GM23338 (cell line): ENCODE results near the gene ZNF761. TPM values are rescaled to one million over a fixed set of nuclear protein-coding genes. Genes with fewer than 3 reads are reported as not detected.

Experiments used
- CTCF ChIP-seq, 2 experiments: fragments of 200-600 bp in 1 of 2; sonication (generic) in 1 of 2; conservative IDR thresholded peaks; 2 replicates each; pipeline versions ENCODE4 v1.5.1 to v1.6.1; 2016 to 2017; ENCODE audit warnings: antibody characterized with exemption in 2 of 2, low read depth in 2 of 2, mild to moderate bottlenecking in 2 of 2, moderate library complexity in 1 of 2
- ETS1 ChIP-seq: IDR thresholded peaks from 2 replicates; pipeline ENCODE4 v1.6.1; 2016; ENCODE audit warnings: antibody characterized with exemption
- EZH2 ChIP-seq: fragments of 200-600 bp; sonication (generic); IDR thresholded peaks from one replicate; pipeline ENCODE4 v1.8.0; 2017; ENCODE audit warnings: antibody characterized with exemption, mild to moderate bottlenecking, low read depth; ENCODE audit not compliant: unreplicated experiment
- EZH2phosphoT487 ChIP-seq: fragments of 200-600 bp; sonication (generic); IDR thresholded peaks from one replicate; pipeline ENCODE4 v1.8.1; 2018; ENCODE audit warnings: antibody characterized with exemption; ENCODE audit not compliant: unreplicated experiment
- NANOG ChIP-seq: IDR thresholded peaks from 2 replicates; pipeline ENCODE4 v1.6.1; 2016; ENCODE audit warnings: antibody characterized with exemption, borderline replicate concordance
- POLR2AphosphoS5 ChIP-seq: IDR thresholded peaks from 2 replicates; pipeline ENCODE4 v1.6.1; 2016; ENCODE audit warnings: antibody characterized with exemption, low read depth
- STAT1 ChIP-seq: IDR thresholded peaks from one replicate; pipeline ENCODE4 v1.6.1; 2016; ENCODE audit warnings: antibody characterized with exemption; ENCODE audit not compliant: unreplicated experiment
- ZNF331 ChIP-seq: fragments of 250-450 bp; sonication (Bioruptor Pico); IDR thresholded peaks from 2 replicates; pipeline ENCODE4 v1.5.0; 2020; ENCODE audit warnings: low read depth, mild to moderate bottlenecking, moderate library complexity
- polyA plus RNA-seq: library from polyadenylated mRNA; unstranded; fragments of >200 nt; fragmentation: Nextera tagmentation; extraction: Ambion mirVana; gene quantifications from 2 replicates; pipeline ENCODE4 v1.2.1, GENCODE V29; 2016
- small RNA-seq: library from RNA; depleted of rRNA; stranded (forward); fragments of <200 nt; gene quantifications from one replicate; pipeline ENCODE3, GENCODE V24; 2014; ENCODE audit warnings: low replicate concordance
- total RNA-seq: library from RNA; depleted of rRNA; stranded (reverse); fragments of >200 nt; shearing (Covaris generic); gene quantifications from 2 replicates; pipeline ENCODE4 v1.2.3, GENCODE V29; 2014; rRNA removed

The ZNF761 gene
- total and polyA plus RNA-seq, 2 experiments from 2014 or later: 17.1 to 40.1 TPM

- no peak for TF ChIP-seq ETS1
- no peak for TF ChIP-seq STAT1
- TF ChIP-seq CTCF (conservative IDR thresholded peaks at IDR 0.05; ENCODE audit: low read depth in 2 of 2): no peak
- TF ChIP-seq POLR2AphosphoS5: no peak
- no peak for TF ChIP-seq ZNF331 (CRISPR knock-in tag)
- TF ChIP-seq NANOG: no peak
- no peak for TF ChIP-seq EZH2phosphoT487
- TF ChIP-seq EZH2: no peak
These were observed 74.9 kb downstream of the ZNF761 start (continued) for GRCh38 chr19:53506728-53507127.

Small RNA genes within 50 kb of the gene (small RNA-seq; reads per million reads assigned to genes)
- not detected for gene RPL39P36

Other genes with a start within 250 kb of the ZNF761 start
- 3.5 and 5.4 TPM in 2 replicates for gene ZNF665, start 238.6 kb upstream of the ZNF761 start, total RNA-seq
- 1.9 and 3.1 TPM in 2 replicates for gene ZNF665, start 238.6 kb upstream of the ZNF761 start, polyA plus RNA-seq
- gene ZNF677, start 177.1 kb upstream of the ZNF761 start, total RNA-seq: 57.2 and 60.5 TPM in 2 replicates
- gene ZNF677, start 177.1 kb upstream of the ZNF761 start, polyA plus RNA-seq: 68.1 and 74.8 TPM in 2 replicates
- not detected in 2 replicates for gene VN1R2, start 173.7 kb upstream of the ZNF761 start, total RNA-seq
- not detected in 2 replicates for gene VN1R2, start 173.7 kb upstream of the ZNF761 start, polyA plus RNA-seq
- not detected in 2 replicates for gene VN1R4, start 164.3 kb upstream of the ZNF761 start, total RNA-seq
- not detected in 2 replicates for gene VN1R4, start 164.3 kb upstream of the ZNF761 start, polyA plus RNA-seq
- 17.0 and 22.1 TPM in 2 replicates for gene ZNF845, start 98.2 kb upstream of the ZNF761 start, total RNA-seq
- 4.3 and 5.5 TPM in 2 replicates for gene ZNF845, start 98.2 kb upstream of the ZNF761 start, polyA plus RNA-seq
- gene ZNF525, start 66.3 kb upstream of the ZNF761 start, total RNA-seq: 74.0 and 99.8 TPM in 2 replicates
- 29.5 and 39.3 TPM in 2 replicates for gene ZNF525, start 66.3 kb upstream of the ZNF761 start, polyA plus RNA-seq
- gene ZNF765, start 36.8 kb upstream of the ZNF761 start, total RNA-seq: 30.0 and 33.4 TPM in 2 replicates
- gene ZNF765, start 36.8 kb upstream of the ZNF761 start, polyA plus RNA-seq: 9.8 and 10.3 TPM in 2 replicates
- gene ZNF813, start 35.7 kb downstream of the ZNF761 start, total RNA-seq: 29.3 and 30.9 TPM in 2 replicates
- gene ZNF813, start 35.7 kb downstream of the ZNF761 start, polyA plus RNA-seq: 5.3 and 6.4 TPM in 2 replicates
- 33.7 and 36.2 TPM in 2 replicates for gene ZNF331, start 106.2 kb downstream of the ZNF761 start, total RNA-seq
- 32.7 and 46.5 TPM in 2 replicates for gene ZNF331, start 106.2 kb downstream of the ZNF761 start, polyA plus RNA-seq
- gene DPRX, start 200.0 kb downstream of the ZNF761 start, total RNA-seq: not detected in 2 replicates
- gene DPRX, start 200.0 kb downstream of the ZNF761 start, polyA plus RNA-seq: not detected in 2 replicates